Ureter (tissue), 1 donor: ENCODE measurements around the gene TRIM10. TPM values are rescaled to one million over a fixed set of nuclear protein-coding genes. Genes with fewer than 3 reads are reported as not detected.
A peak's percentile ranks its signal among the peaks of the same experiment; 100 is the strongest.
"Not testable (repeated sequence)": the region's sequence is repeated elsewhere in the genome, so short reads cannot be mapped to it uniquely, and the experiment has no call there.

ENCODE experiments used
- DNase-seq: peaks from one replicate; pipeline ENCODE4 v3.0.0-alpha.2; 2020; ENCODE audit warnings: low spot score
- total RNA-seq: library from RNA; stranded (reverse); gene quantifications from one replicate; pipeline ENCODE4 v1.2.4, GENCODE V29; 2023
- donor health status: DM: yes; HTN: yes; CAD: no.

The TRIM10 gene
- total RNA-seq, 1 donor from 2014 or later = not detected

- DNase-seq = no peak
Measured at GRCh38 chr6:30154061-30154460, 7.0 kb downstream of the TRIM10 start.

- DNase-seq = no peak
Measured at GRCh38 chr6:30152910-30153610, 8.0 kb downstream of the TRIM10 start.

DNA sequence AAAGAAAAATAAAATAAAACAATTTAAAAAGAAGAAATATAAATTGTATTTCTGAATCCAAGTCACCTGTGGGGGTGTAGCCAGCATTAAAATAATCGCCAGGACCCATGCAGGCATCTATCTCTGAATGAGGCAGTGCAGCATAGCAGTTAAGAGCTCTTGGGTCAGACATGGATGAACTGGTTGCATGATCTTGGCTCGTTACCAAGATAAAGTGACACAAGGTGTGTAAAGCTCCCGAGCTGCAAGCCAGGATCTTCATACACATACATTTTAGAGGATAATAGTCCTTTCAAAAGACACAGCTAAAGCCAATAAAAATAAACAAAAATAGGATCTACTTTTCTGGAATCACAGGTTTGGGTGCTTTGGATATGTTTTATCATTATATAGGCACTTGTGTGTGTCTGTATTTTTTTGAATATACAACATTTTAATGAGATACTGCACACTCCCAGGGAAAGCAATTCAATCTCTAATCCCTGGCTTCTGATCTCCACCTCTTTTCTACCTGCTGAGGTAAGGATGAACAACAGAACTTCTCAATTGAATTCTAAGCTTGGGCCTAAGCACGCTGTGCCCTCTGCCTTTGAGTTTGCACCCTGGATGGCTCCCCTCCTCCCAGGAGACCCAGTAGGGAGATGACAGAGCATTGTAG lies 8.9 kb downstream of the TRIM10 start:
- DNase-seq = no peak

GRCh38 chr6:30151580-30151979 lies 9.4 kb downstream of the TRIM10 start:
- DNase-seq = no peak

DNA sequence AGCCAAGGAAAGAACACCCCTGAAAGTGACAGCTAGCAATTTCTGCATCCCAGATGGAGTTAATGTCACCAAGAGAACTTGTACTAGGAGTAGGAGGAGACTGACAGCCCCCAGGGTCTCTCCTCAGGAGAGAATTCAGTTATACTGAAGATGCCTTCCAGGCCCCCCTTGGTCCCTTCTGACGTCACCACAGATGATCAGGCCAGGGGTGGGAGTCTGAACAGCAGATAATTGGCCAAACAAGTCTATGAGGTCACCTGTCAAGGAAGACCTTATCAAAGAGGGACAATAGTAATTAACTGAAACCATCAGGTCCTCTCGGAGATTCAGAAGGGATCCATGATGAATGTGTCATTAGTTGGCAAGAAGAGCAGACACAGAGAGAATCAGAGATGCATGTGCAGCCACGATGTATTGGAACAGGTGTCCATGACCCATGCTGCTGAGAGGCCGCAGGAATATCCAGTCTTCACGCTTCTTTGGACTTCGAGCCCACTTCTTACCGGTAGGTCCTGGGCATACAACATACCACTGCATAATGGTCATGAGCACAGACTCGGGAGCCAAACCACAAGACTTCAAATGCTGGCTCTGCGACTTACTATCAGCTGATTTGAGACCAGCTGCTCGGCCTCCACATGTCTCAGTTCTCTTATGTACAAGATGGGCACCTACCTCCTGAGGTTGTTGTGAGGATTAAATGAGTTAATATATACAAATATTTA lies 10.2 kb downstream of the TRIM10 start:
- DNase-seq = no peak

DNA sequence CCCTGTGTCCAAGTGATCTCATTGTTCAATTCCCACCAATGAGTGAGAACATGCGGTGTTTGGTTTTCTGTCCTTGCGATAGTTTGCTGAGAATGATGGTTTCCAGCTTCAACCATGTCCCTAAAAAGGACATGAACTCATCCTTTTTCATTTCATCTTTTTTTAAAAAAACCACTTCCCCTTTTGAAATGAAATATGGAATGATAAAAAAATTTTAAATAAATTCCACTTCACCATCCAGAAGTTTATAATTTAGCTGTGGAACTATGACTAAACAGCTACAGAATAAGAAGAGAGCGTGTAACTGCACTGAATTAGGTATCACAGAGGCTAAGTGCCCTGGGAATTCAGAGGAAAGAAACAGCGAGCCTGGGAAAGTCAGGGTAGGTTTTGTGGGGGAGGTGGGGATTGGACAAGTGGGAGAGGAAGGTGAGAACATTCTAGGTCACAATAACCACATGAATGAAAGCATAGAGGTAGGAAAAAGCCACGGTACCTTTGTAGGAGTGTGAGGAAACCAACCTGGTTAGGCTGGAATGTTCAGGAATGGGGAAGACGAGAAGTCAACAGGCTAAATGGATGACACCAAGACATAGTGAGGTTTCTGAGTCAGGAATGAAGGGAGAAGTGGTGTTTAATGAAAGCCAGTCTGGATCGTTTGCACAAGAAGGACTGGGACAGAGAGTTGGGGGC lies 11.0 kb downstream of the TRIM10 start:
- no peak for DNase-seq

DNA sequence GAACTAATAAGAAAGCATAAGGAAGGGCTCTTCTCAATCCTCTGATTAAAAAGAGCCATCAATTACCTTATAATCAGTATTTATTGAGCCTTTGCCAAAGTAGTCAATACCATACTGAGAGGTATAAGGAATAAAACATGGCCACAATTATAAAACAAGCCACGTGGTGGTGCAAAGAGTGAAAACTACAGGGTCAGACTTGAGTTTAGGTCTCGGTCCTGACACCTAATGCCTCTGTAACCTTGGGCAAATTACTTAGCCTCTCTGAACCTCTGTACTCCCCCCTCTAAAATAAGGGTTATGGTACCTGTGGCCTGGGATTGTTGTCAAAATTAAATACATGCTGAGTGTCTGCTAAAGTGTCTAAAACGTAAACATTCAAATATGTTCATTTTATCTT lies 11.8 kb downstream of the TRIM10 start:
- DNase-seq = no peak

DNA sequence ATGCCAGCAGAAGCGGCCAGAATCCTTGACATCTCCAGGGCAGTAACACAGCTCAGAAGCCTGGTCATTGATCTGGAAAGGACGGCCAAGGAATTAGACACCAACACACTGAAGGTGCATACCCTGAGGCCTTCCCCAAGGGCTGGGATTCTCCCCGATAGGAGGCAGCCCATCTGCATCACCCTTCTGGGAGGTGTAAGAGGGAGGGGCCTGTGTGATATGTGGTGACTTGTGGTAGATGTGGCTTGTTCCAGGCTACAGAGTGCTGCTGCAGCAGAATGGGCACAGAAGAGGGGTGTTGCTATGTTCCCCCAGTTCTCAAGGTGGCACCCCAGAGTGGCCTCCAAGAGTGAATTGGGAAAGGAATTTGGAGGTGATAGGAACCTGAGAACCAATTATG lies 13.9 kb downstream of the TRIM10 start:
- no peak for DNase-seq

DNA sequence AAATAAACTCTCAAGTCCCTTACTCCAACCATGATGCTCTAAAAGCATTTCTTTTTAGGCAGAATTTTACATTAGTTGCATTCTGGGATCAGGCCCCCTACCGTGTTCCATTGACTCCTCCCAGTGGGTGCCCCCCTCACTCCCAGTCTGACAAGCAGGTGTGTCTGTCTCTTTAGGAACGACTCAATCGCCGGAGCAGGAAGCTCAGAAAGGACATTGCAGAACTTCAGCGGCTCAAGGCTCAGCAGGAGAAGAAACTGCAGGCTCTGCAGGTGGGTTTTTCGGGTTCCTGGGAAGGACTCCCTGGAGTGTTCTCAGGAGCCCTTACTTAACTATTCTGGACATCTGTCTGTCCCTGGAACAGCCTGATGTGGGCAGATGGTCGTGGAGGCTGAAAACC lies 15.2 kb downstream of the TRIM10 start:
- no peak for DNase-seq

- DNase-seq = no peak
Measured at GRCh38 chr6:30144811-30145210, 16.2 kb downstream of the TRIM10 start.

GRCh38 chr6:30143780-30144179 lies 17.2 kb downstream of the TRIM10 start:
- DNase-seq = no peak

- no peak for DNase-seq
Measured at GRCh38 chr6:30142665-30143064, 18.3 kb downstream of the TRIM10 start.

DNA sequence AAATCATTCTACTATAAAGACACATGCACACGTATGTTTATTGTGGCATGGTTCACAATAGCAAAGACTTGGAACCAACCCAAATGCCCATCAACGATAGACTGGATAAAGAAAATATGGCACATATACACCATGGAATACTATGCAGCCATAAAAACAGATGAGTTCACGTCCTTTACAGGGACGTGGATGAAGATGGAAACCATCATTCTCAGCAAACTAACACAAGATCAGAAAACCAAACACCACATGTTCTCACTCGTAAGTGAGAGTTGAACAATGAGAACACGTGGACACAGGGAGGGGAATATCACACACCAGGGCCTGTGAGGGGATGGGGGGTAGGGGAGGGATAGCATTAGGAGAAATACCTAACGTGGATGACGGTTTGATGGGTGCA lies 20.8 kb downstream of the TRIM10 start:
- not testable (repeated sequence) for DNase-seq

GRCh38 chr6:30136570-30137286 lies 24.3 kb downstream of the TRIM10 start:
- DNase-seq = no peak

DNA sequence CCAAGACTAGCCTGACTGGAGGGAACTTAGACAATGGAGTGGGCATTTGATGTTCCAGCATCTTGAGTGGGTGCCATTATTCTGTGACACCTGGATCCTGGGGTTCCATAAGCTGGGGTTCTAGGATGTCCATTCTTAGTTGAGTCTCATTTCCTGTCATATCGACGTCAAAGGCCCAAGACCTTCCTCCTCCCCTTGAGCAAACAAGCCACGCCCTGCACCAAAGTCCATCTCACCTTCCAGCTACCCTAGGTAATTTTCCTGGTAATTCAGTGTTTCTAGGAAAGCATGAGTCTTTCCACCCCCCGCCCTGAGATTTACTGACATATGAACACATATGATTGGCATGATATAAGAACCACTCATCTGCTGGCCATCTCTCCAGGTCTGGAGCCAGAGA lies 25.3 kb downstream of the TRIM10 start, which contains the start of gene TRIM40:
Gene TRIM40, plus strand, starts transcription at position 384 of the 400 bp plus-strand sequence. CDS start 897 bp downstream, outside the sequence.
- DNase-seq = no peak

DNA sequence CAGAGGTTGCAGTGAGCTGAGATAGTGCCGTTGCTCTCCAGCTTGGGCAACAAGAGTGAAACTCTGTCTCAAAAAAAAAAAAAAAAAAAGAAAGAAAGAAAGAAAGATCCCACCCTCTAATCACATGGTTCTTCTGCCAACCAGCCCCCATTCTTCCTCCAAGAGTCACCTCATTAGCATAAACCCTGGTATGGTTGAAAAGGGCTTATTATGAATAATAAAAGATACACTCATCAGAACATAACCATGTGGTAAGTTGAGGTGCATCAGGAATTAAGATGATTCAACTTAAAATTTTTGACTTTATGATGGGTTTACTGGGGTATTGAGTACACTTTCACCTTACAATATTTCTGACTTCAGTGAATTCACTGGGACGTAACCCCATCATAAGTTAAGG lies 25.9 kb downstream of the TRIM10 start:
- no peak for DNase-seq

DNA sequence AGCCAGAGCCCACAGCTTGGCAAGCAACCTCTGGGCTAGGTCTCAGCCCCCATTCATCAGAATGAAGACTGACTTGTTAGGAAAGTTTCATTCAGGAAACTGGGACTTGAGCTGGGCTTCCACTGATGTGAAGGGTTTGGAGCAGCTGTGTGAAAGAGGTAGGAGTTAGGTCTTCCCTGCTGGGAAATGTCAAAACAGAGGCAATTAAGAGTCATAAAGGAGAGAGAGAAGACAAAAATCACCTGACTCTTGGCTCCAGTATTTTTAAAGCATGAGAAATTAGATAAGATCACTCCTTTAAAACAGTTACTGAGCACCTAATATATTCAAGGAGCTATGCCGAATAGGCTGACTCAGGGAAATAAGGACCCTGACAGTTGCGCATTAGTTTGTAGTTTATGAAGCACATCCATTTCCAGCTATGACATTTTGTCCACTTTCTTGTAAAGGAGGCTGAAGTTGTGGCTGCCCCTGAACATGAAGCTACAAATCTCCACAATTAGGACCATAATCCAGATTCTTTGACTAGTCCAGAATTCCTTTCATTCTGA lies 29.0 kb downstream of the TRIM10 start:
- peak; percentile 23 for DNase-seq

DNA sequence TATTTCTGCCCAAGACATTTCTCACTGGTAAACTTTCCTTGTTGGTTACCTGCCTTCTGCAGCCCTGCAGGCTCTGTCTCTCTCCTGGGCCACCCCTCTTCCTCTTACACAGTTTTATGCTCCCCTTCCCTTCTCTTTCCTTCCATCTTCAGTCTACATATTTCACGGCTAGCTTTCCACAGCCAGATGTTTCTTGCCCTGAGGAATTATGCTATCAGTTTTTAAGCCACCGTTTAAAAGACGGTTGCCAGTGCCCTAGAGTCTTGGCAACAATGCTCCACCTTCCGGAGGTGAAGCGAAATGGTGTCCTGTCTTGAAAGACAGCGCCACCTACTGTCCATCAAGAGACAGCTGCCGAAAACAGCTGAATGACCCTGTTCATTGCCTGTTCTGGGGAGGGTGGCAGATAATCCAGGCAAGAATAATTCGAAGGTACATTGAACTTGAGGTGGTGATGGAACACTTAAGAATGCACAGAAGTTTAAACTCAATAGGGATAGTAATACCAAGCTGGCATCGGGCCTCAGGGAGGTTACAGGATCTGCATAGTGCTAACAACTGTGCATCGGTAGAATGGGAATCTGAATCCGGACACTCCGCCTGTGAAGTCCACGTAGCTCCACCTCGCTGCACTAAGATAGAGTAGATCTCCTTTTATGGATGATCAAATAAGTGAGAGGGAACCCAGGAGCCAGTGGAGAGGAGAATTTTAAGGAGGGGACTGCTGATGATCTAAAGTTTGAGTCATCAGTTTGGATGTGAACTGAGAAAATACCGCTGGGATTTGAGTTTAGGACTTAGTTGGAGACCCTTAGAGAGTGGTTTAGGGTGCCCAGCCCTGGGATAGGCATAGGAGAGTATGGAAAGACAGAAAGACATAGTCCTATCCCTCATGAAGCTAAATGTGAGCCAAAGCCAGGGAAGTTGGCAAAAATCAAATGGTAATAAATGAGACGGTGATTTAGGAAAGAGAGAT lies 29.8 kb downstream of the TRIM10 start:
- peak; percentile 77 for DNase-seq

DNA sequence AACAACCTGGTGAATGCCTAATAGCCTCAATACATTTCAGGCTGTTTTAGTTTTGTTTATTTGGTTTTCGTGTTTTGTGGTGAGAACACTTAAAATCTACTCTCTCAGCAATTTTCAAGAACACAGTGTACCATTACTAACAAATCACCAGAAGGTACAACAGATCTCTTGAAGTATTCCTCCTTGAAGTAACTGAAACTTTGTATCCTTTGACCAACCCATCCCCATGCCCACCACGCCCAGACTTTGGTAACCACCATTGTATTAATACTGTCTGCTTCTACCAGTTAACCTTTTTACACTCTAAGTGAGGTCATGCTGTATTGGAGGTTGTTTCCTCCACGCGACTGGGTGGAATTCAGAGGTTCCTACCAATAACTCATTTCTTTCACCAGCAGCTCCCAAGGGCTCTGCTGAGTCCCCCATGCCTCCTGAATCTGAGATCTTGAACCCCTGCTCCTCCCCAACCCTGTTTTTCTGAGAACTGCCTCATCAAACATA lies 30.8 kb downstream of the TRIM10 start:
- peak; percentile 20 for DNase-seq
